PFSK-1 (cell line): ENCODE measurements around the gene CAMTA1.

Source experiments
- FOXP2 ChIP-seq: optimal IDR thresholded peaks from 2 replicates; pipeline ENCODE3; 2011; ENCODE audit warnings: borderline replicate concordance, control low read depth, inconsistent platforms; ENCODE audit not compliant: insufficient read depth; ENCODE audit errors: extremely low read length, extremely low read depth
- POLR2AphosphoS5 ChIP-seq: IDR thresholded peaks from 2 replicates; pipeline ENCODE4 v1.6.1; 2012; ENCODE audit warnings: low read depth, mild to moderate bottlenecking, control low read depth, low read length, moderate library complexity
- REST ChIP-seq, 2 experiments: IDR thresholded peaks; 2 replicates each; pipeline versions ENCODE4 v1.6.1 to v1.8.0; 2011 to 2012; ENCODE audit warnings: low read depth in 2 of 2, low read length in 2 of 2, control low read depth in 1 of 2, inconsistent platforms in 1 of 2, mild to moderate bottlenecking in 1 of 2, moderate library complexity in 1 of 2; ENCODE audit not compliant: insufficient read depth in 1 of 2
- SIN3A ChIP-seq: IDR thresholded peaks from 2 replicates; pipeline ENCODE4 v1.6.1; 2012; ENCODE audit warnings: mild to moderate bottlenecking, low read length, moderate library complexity, borderline replicate concordance; ENCODE audit not compliant: insufficient read depth
- TAF1 ChIP-seq: IDR thresholded peaks from 2 replicates; pipeline ENCODE4 v1.6.1; 2012; ENCODE audit warnings: low read length, control low read depth, borderline replicate concordance; ENCODE audit not compliant: insufficient read depth

The CAMTA1 gene

GRCh38 chr1:6961289-6961688 lies 176.0 kb downstream of the CAMTA1 start:
- TF ChIP-seq SIN3A (no peak), REST (IDR thresholded peaks at IDR 0.05; ENCODE audit: insufficient read depth in 1 of 2, low read depth in 2 of 2, low read length in 2 of 2) (no peak), POLR2AphosphoS5 (no peak), FOXP2 (no peak), TAF1 (no peak)

- no peak for TF ChIP-seq REST (IDR thresholded peaks at IDR 0.05; ENCODE audit: insufficient read depth in 1 of 2, low read depth in 2 of 2, low read length in 2 of 2)
- no peak for TF ChIP-seq POLR2AphosphoS5
- TF ChIP-seq FOXP2 = no peak
- no peak for TF ChIP-seq TAF1
- TF ChIP-seq SIN3A = no peak
Measured at GRCh38 chr1:6961905-6962477, 176.7 kb downstream of the CAMTA1 start.

GRCh38 chr1:6962478-6962995 lies 177.3 kb downstream of the CAMTA1 start:
- TF ChIP-seq SIN3A (no peak), FOXP2 (no peak), POLR2AphosphoS5 (no peak), TAF1 (no peak), REST (IDR thresholded peaks at IDR 0.05; ENCODE audit: insufficient read depth in 1 of 2, low read depth in 2 of 2, low read length in 2 of 2) (no peak)

GRCh38 chr1:6962996-6963911 lies 178.0 kb downstream of the CAMTA1 start:
- no peak for TF ChIP-seq REST (IDR thresholded peaks at IDR 0.05; ENCODE audit: insufficient read depth in 1 of 2, low read depth in 2 of 2, low read length in 2 of 2)
- no peak for TF ChIP-seq FOXP2
- TF ChIP-seq POLR2AphosphoS5 = no peak
- TF ChIP-seq SIN3A = no peak
- no peak for TF ChIP-seq TAF1
